Limb (tissue), 2 donors: ENCODE measurements around the gene MRPL28.

Experiments
- DNase-seq, 2 donors: peaks; one replicate each; pipeline ENCODE4 v3.0.0-alpha.2; 2016; ENCODE audit errors: extremely low spot score in 2 of 2

Gene MRPL28

DNA sequence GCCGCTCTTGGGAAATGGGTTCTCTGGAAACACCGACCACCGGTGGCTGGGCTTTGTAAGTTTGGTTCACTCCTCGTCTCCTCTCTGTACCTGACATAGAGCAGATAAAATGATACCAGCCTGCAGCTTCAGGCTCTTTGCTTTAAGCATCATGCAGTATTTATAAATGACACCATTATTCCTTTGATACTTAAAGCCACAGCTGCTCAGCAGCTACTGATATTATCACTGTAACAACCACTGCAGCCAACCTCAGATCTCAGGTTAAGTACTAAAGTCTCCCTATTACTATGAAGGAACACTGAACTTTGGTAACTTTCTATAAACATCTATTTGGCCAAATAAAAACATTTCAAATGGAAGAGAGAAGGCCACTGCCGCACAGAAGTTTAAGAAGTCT, 52.8 kb downstream of the MRPL28 start:
- DNase-seq: no peak
